MCF 10A (cell line): ENCODE data around the gene RECK. TPM values are rescaled to one million over a fixed set of nuclear protein-coding genes. Genes with fewer than 3 reads are reported as not detected.

Source experiments
- BruUV-seq: library from RNA; stranded (reverse); fragments of 400-500 nt; replicated peaks from 2 replicates; lab custom pipeline; 2021; lab: Mats Ljungman, UMichigan
- CTCF ChIA-PET: fragments of 300-600 bp; sonication (Branson Sonifier 250); formaldehyde crosslinking; extraction: SDS; loops from one replicate; lab custom pipeline; 2021; ENCODE audit warnings: antibody characterized with exemption, inconsistent platforms; lab: Yijun Ruan, JAX
- POLR2A ChIA-PET: fragments of 300-600, 350-650 bp; sonication (Branson Sonifier 250); formaldehyde crosslinking; extraction: SDS; loops from one replicate; lab custom pipeline; 2020; ENCODE audit warnings: antibody characterized with exemption, inconsistent platforms; lab: Yijun Ruan, JAX
- DNase-seq: peaks from one replicate; pipeline ENCODE4 v3.0.0-alpha.2; 2018; ENCODE audit not compliant: unreplicated experiment
- H3K27ac Mint-ChIP-seq: one replicate; pipeline ENCODE4 v1.8.0; 2022; ENCODE audit warnings: mild to moderate bottlenecking, low read depth, mixed read lengths; ENCODE audit not compliant: unreplicated experiment
- H3K27me3 Mint-ChIP-seq: one replicate; pipeline ENCODE4 v1.8.0; 2022; ENCODE audit warnings: mixed read lengths; ENCODE audit not compliant: insufficient read depth, unreplicated experiment
- H3K36me3 Mint-ChIP-seq: one replicate; pipeline ENCODE4 v1.8.0; 2022; ENCODE audit warnings: mild to moderate bottlenecking, moderate library complexity, mixed read lengths; ENCODE audit not compliant: insufficient read depth, unreplicated experiment
- H3K4me1 Mint-ChIP-seq: one replicate; pipeline ENCODE4 v1.8.0; 2022; ENCODE audit warnings: mixed read lengths; ENCODE audit not compliant: insufficient read depth, unreplicated experiment
- H3K4me3 Mint-ChIP-seq: one replicate; pipeline ENCODE4 v1.8.0; 2022; ENCODE audit warnings: mild to moderate bottlenecking, moderate library complexity, mixed read lengths; ENCODE audit not compliant: unreplicated experiment
- H3K9me3 Mint-ChIP-seq: one replicate; pipeline ENCODE4 v1.8.0; 2022; ENCODE audit warnings: mixed read lengths; ENCODE audit not compliant: unreplicated experiment
- intact Hi-C: fragments of 100-400 bp; cut with micrococcal nuclease; formaldehyde crosslinking; loops from 2 replicates; pipeline ENCODE4 v1.14.1; 2022
- total RNA-seq: library from RNA; stranded (reverse); gene quantifications from 2 replicates; pipeline ENCODE4 v1.2.3, GENCODE V29; 2022
- TF ChIP-seq, protein P1 (sequence below): fragments of 200-600 bp; IDR thresholded peaks from one replicate; pipeline ENCODE4 v1.8.0; 2022; ENCODE audit warnings: antibody characterized with exemption, mild to moderate bottlenecking; ENCODE audit not compliant: unreplicated experiment

Gene RECK
- total RNA-seq, 1 experiment from 2014 or later: 3.7 TPM

DNA sequence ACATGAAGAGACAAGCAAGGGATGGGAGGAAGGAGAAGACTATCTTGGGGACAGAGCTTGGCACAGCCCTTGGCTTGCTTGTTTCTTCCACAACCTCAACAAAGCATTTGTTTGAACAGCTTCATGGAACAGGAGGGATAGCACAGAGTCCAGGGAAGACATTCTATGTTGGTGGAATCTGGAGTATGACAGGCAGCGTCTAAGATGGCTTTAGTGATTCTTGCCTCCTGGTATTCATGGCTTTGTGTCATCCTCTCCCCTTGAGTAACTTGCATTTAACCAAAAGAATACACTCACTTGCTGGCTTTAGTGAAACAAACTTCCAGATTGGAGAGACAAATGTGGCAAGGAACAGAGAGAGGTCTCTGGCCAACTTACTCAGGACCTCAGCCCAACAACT is 30.8 kb upstream of the RECK start:
- no peaks in the 10 kb centered on the region for H3K9me3 Mint-ChIP-seq
- H3K27me3 Mint-ChIP-seq: peaks cover 97% of the 10 kb centered on the region
- H3K4me1 Mint-ChIP-seq: no peaks in the 10 kb centered on the region
- TF ChIP-seq, protein P1, sequence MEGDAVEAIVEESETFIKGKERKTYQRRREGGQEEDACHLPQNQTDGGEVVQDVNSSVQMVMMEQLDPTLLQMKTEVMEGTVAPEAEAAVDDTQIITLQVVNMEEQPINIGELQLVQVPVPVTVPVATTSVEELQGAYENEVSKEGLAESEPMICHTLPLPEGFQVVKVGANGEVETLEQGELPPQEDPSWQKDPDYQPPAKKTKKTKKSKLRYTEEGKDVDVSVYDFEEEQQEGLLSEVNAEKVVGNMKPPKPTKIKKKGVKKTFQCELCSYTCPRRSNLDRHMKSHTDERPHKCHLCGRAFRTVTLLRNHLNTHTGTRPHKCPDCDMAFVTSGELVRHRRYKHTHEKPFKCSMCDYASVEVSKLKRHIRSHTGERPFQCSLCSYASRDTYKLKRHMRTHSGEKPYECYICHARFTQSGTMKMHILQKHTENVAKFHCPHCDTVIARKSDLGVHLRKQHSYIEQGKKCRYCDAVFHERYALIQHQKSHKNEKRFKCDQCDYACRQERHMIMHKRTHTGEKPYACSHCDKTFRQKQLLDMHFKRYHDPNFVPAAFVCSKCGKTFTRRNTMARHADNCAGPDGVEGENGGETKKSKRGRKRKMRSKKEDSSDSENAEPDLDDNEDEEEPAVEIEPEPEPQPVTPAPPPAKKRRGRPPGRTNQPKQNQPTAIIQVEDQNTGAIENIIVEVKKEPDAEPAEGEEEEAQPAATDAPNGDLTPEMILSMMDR: no peak
- no peak overlapping the region for H3K27ac Mint-ChIP-seq
- H3K4me3 Mint-ChIP-seq: no peak overlapping the region
- no peak for DNase-seq
- ChIA-PET POLR2A (no interaction called here), CTCF (interaction anchor here (0.9 to 2.3 kb wide), 4 partner anchors 10 to 51 kb away, joined by 3 to 15 read pairs (median 7); no protein-coding TSS in a partner anchor)
- H3K36me3 Mint-ChIP-seq: no peaks in the 10 kb centered on the region
- intact Hi-C loops: loop anchor here (5.0 kb wide), 1 partner anchor 49 kb away; the partner anchor contains the start of gene OR2S2
- no TSS peak for BruUV-seq

- no peaks in the 10 kb centered on the region for H3K4me1 Mint-ChIP-seq
- no peak overlapping the region for H3K4me3 Mint-ChIP-seq
- TF ChIP-seq, protein P1: no peak
- POLR2A ChIA-PET: interaction anchor here (0.5 to 1.7 kb wide), 5 partner anchors 9 to 69 kb away, joined by 3 to 5 read pairs (median 3); partner anchors contain the start of gene RECK
- BruUV-seq: no TSS peak
- H3K27ac Mint-ChIP-seq: no peak overlapping the region
- CTCF ChIA-PET: interaction anchor here (0.6 to 6.6 kb wide), 13 partner anchors 9 to 184 kb away, joined by 3 to 75 read pairs (median 6); partner anchors contain the start of genes CCIN and CLTA
- H3K36me3 Mint-ChIP-seq: no peaks in the 10 kb centered on the region
- DNase-seq: no peak
- peaks cover 97% of the 10 kb centered on the region for H3K27me3 Mint-ChIP-seq
- no peaks in the 10 kb centered on the region for H3K9me3 Mint-ChIP-seq
- intact Hi-C loops: loop anchor here (5.0 kb wide), 1 partner anchor 49 kb away; the partner anchor contains the start of gene OR2S2
Observed at GRCh38 chr9:36006549-36007315, 30.0 kb upstream of the RECK start.

DNA sequence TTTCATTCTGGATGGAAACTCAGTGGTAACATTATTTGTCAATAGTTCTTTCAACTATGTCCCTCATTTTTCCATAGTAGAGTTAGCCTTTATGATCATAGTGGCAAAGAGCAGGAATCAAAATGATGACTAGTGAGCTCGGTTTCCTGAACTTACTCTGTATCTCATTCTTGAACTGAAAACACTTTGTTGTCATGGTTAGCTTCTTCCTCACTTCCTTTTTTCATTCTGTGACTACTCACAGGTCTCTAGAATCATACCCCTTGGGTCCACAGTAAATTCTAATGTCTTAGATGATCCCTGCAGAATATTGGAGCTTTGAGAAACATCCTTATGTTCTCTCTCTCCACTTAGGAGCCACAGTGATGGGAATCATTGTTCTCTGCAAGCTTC is 29.4 kb upstream of the RECK start:
- Mint-ChIP-seq H3K4me3 (no peak overlapping the region), H3K27me3 (peaks cover 97% of the 10 kb centered on the region), H3K27ac (no peak overlapping the region), H3K9me3 (no peaks in the 10 kb centered on the region), H3K36me3 (no peaks in the 10 kb centered on the region), H3K4me1 (no peaks in the 10 kb centered on the region)
- DNase-seq: no peak
- intact Hi-C loops: loop anchor here (5.0 kb wide), 1 partner anchor 50 kb away; the partner anchor contains the start of gene OR2S2
- ChIA-PET CTCF (interaction anchor here (0.6 to 6.6 kb wide), 19 partner anchors 8 to 1725 kb away, joined by 3 to 75 read pairs (median 4); partner anchors contain the start of genes CCIN and CLTA), POLR2A (interaction anchor here (0.5 to 1.7 kb wide), 5 partner anchors 8 to 69 kb away, joined by 3 to 5 read pairs (median 3); partner anchors contain the start of gene RECK)
- TF ChIP-seq, protein P1: no peak
- no TSS peak for BruUV-seq

DNA sequence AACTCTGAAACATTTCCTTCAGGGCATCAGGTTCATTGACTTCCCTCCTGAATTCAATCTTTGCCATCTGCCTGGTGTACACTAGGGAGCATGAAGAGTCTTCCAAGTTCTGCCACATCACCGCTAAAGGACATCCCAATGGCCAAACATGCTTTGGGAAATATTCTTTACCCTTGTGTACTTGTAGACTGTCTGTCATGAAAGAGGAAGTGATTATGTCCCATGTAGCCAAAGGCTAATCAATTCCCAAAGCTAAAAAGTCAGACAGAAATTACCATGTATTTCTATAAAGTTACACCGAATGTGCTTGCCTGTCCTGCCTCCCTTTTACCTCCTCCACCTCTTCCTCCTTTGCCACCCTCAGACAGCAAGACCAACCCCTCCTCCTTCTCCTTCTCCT is 28.9 kb upstream of the RECK start:
- no peak overlapping the region for H3K27ac Mint-ChIP-seq
- intact Hi-C loops: loop anchor here (1.0 to 5.0 kb wide), 3 partner anchors 15 to 158 kb away; partner anchors contain the start of gene OR2S2
- no TSS peak for BruUV-seq
- H3K4me1 Mint-ChIP-seq: no peaks in the 10 kb centered on the region
- DNase-seq: no peak
- no peaks in the 10 kb centered on the region for H3K36me3 Mint-ChIP-seq
- H3K4me3 Mint-ChIP-seq: no peak overlapping the region
- CTCF ChIA-PET: interaction anchor here (0.5 to 6.6 kb wide), 33 partner anchors 8 to 1726 kb away, joined by 3 to 75 read pairs (median 5); partner anchors contain the start of genes CCIN, GBA2 and RGP1
- POLR2A ChIA-PET: interaction anchor here (0.7 to 1.7 kb wide), 6 partner anchors 8 to 94 kb away, joined by 3 to 5 read pairs (median 4); partner anchors contain the start of gene RECK
- H3K9me3 Mint-ChIP-seq: no peaks in the 10 kb centered on the region
- TF ChIP-seq, protein P1: no peak
- peaks cover 97% of the 10 kb centered on the region for H3K27me3 Mint-ChIP-seq
